ENCODE measurements around the gene SGMS1.
A peak's percentile ranks its signal among the peaks of the same experiment; 100 is the strongest.

Gene SGMS1

GRCh38 chr10:50421026-50421719 lies 202.6 kb downstream of the SGMS1 start:
- peak; percentile 51 for DNase-seq (ENCODE audit: low spot score)

- no peak for DNase-seq (ENCODE audit: low spot score)
Observed at GRCh38 chr10:50420196-50420595, 203.6 kb downstream of the SGMS1 start.

GRCh38 chr10:50419756-50420155 lies 204.0 kb downstream of the SGMS1 start:
- DNase-seq (ENCODE audit: low spot score) = no peak

DNA sequence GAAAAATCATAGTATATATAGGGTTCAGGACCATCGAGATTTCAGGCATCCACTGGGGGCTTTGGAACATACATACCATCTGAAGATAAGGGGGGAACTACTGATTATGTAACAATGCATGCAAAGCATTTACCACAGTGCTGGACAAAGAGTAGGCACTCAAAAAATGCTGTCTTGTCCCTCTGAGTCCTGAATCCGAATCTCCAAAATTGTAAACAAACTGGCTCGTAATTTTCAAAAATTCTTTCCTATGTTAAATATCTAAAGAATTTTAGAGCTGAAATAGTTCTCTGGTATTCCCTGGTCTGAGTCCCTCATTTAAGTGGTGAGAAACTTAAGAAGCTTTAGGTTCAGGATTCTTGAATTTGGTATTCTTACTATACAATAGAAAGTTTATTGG lies 204.7 kb downstream of the SGMS1 start:
- no peak for DNase-seq (ENCODE audit: low spot score)

- DNase-seq (ENCODE audit: low spot score) = peak; percentile 95
Observed at GRCh38 chr10:50417886-50418830, 205.6 kb downstream of the SGMS1 start.

GRCh38 chr10:50417486-50417885 lies 206.3 kb downstream of the SGMS1 start:
- no peak for DNase-seq (ENCODE audit: low spot score)

GRCh38 chr10:50416881-50417280 lies 206.9 kb downstream of the SGMS1 start:
- DNase-seq (ENCODE audit: low spot score) = no peak

DNA sequence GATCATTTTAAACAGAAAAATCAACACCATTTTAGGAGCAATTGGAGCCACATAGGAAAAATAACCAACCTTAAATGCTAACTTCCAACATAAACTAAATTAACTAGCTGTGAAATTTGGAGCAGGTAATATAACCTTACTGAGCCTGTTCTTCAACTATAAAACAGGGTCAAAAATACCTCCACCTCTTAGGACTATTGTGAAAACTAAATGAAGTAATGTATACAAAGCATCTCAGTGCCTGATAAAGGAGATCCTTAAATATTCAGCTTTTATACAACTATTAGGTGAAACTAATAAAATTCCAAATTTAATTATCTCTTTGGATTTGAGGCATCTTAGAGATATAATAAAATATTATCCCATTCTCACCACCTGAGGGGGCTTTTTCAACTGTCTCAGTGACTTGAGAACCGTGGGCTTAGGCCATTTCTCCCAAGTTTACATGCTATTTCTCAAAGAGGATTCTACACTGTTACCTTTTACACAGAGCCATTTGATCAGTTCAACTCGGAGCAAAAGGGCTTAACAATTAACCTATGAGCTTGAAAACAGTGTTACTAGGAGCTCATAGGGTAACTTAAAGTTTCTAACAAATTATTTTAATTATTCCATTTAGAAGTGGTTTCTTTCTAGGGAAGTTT lies 207.5 kb downstream of the SGMS1 start:
- peak; percentile 21 for DNase-seq (ENCODE audit: low spot score)

- DNase-seq (ENCODE audit: low spot score) = no peak
Observed at GRCh38 chr10:50415292-50415691, 208.5 kb downstream of the SGMS1 start.

DNA sequence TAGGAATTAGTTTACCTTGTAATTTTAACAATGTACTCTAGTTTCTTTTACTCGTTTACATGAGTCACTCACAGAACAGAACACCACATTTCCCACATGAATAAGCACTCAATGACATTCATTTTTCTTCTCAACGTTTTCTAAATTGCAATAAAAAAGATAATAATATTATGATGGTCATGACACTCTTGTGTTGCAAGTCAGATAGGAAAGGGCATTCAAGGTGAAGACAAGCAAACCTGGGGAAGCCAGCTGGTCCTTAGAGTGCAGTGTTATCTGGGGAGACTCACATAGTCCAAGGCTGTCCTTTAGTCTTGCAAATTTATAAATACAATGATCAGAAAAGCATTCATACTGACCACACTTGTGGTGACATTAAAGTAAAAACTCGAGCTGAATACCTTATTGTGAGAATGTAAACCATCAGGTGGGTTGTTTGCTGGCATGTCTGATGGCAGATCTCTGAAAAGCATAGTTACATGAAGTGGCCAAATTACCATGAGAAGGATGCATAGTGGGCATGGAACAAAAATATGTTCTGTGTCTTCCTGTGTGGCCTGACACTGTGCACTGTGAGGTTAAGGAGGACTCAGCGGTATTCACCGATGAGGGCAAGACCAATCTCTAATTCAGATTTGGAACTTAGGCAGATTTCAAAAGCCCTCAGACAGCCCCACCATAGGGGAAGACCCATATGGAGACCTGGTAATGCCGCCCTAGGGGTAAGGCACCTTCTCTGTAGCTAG lies 213.5 kb downstream of the SGMS1 start:
- DNase-seq (ENCODE audit: low spot score) = no peak

DNA sequence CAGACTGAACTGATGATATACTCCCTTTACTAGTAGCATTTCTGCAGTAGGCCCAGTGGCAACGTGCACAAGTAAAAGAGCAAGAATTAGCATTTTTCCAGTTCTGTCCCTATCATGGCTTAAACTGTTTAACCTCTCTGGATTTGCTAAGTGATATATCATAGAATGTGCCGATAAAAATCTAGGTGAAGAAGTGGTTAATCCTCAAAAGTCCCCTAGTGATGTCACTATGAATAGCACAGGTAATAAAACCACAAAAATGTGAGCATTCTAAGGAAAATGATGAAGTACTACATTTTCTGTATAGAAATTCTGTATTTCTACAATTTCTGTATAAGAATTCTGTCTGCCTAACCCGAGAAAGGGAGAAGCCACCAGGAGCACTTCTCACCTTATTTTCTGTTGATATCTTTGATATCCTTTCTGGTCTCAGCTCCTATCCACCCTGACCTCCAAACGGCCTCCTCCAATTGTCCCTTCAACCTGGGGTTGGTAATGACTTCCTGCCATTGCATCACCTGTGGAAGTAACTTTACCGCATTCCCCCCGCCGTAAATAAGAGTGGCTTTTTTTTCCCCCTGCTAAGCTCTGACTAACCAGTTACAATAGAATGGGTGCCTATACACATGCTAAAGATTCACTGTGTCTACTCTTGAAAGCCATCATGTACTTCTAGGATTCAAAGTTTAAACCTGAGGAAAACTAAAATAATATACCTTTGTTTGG lies 216.5 kb downstream of the SGMS1 start:
- no peak for DNase-seq (ENCODE audit: low spot score)

GRCh38 chr10:50406457-50407070 lies 217.2 kb downstream of the SGMS1 start:
- DNase-seq (ENCODE audit: low spot score) = no peak

GRCh38 chr10:50405723-50406122 lies 218.0 kb downstream of the SGMS1 start:
- no peak for DNase-seq (ENCODE audit: low spot score)

GRCh38 chr10:50404021-50404773 lies 219.6 kb downstream of the SGMS1 start:
- no peak for DNase-seq (ENCODE audit: low spot score)

DNA sequence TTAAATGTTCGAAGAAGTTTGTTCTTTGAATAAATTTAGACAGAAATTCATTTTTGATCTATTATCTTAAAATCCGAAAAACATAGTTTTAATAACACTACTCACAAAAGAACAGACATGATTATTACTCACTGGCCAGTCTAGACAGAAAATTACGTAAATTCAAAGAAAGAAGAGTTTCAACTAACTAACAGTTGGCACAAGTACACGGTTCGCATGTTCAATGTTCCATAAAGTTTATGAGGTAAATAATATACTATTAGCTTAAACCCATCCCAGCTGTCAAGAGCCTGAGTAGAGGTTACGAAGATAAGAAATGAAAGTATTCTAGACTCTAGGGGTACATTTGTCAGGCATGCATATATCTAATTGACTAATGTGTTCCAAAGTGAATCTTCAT lies 220.7 kb downstream of the SGMS1 start:
- no peak for DNase-seq (ENCODE audit: low spot score)

- DNase-seq (ENCODE audit: low spot score) = no peak
Observed at GRCh38 chr10:50402466-50402865, 221.3 kb downstream of the SGMS1 start.

GRCh38 chr10:50400694-50401093 lies 223.1 kb downstream of the SGMS1 start:
- DNase-seq (ENCODE audit: low spot score) = no peak

DNA sequence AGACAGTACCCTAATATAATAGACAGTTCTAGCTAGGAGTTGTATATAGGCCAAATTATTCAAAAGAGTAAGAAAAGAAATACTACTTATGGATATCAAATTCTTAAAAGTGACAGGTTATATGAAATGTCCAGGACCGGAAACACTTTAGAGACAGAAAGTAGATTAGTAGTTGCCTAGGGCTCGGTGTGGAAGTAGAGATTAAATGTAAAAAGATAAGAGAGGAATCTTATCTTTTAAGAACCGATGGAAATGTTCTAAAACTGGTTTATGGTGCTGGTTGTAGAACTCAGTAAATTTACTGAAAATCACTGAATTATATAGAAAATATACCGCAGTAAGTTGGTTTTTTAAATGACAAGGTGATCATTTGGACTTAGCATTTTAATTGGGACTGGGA lies 224.9 kb downstream of the SGMS1 start:
- no peak for DNase-seq (ENCODE audit: low spot score)

GRCh38 chr10:50398381-50398780 lies 225.4 kb downstream of the SGMS1 start:
- no peak for DNase-seq (ENCODE audit: low spot score)
